Activated naive CD8-positive, alpha-beta T cell (primary cell): ENCODE data around the gene DDC.
"Not testable (repeated sequence)": the region's sequence is repeated elsewhere in the genome, so short reads cannot be mapped to it uniquely, and the experiment has no call there.

Experiments
- H3K27ac Mint-ChIP-seq: one replicate; pipeline ENCODE4 v1.8.0; 2021; ENCODE audit warnings: mixed read lengths
- H3K27me3 Mint-ChIP-seq: one replicate; pipeline ENCODE4 v1.8.0; 2021; ENCODE audit warnings: mixed read lengths
- H3K36me3 Mint-ChIP-seq: one replicate; pipeline ENCODE4 v1.8.0; 2021; ENCODE audit warnings: mixed read lengths
- H3K4me1 Mint-ChIP-seq: one replicate; pipeline ENCODE4 v1.8.0; 2021; ENCODE audit warnings: low read depth, mixed read lengths
- H3K4me3 Mint-ChIP-seq: one replicate; pipeline ENCODE4 v1.8.0; 2021; ENCODE audit warnings: mild to moderate bottlenecking, mixed read lengths
- H3K9me3 Mint-ChIP-seq: one replicate; pipeline ENCODE4 v1.8.0; 2021; ENCODE audit warnings: low read depth, mixed read lengths

Gene DDC

DNA sequence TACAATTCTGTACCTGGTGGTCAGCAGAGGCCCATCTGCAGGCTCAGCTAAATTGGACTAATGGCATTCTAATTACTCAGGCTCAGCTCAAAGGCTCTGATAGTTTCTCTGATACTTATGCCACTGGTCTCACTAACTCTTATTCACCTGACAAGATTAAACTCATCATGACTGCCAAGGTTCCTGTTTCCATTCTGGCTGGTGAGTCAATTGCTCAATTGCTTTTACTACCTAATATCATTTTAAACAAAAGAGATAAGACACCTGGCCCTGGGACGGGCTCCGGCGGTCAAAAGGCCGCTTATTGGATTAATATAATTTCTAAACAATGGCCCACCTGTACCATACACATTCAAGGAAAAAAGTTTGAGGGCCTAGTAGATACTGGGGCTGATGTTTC is 12.9 kb upstream of the DDC start:
- peaks cover 12% of the 10 kb centered on the region for H3K36me3 Mint-ChIP-seq
- not testable (repeated sequence) for H3K27me3 Mint-ChIP-seq, H3K4me1 Mint-ChIP-seq, H3K27ac Mint-ChIP-seq, H3K9me3 Mint-ChIP-seq, H3K4me3 Mint-ChIP-seq

- Mint-ChIP-seq H3K4me3 (no peak overlapping the region), H3K9me3 (no peaks in the 10 kb centered on the region), H3K36me3 (peaks cover 12% of the 10 kb centered on the region), H3K27ac (no peak overlapping the region), H3K4me1 (no peaks in the 10 kb centered on the region), H3K27me3 (peaks cover 1% of the 10 kb centered on the region)
Observed at GRCh38 chr7:50577569-50577968, 12.4 kb upstream of the DDC start.

GRCh38 chr7:50576388-50576787 is 11.2 kb upstream of the DDC start:
- H3K27ac Mint-ChIP-seq, H3K4me3 Mint-ChIP-seq, H3K36me3 Mint-ChIP-seq, H3K27me3 Mint-ChIP-seq, H3K4me1 Mint-ChIP-seq, H3K9me3 Mint-ChIP-seq: not testable (repeated sequence)

- H3K4me1 Mint-ChIP-seq = no peaks in the 10 kb centered on the region
- H3K4me3 Mint-ChIP-seq = no peak overlapping the region
- no peaks in the 10 kb centered on the region for H3K9me3 Mint-ChIP-seq
- H3K27ac Mint-ChIP-seq = no peak overlapping the region
- peaks cover 2% of the 10 kb centered on the region for H3K27me3 Mint-ChIP-seq
- no peaks in the 10 kb centered on the region for H3K36me3 Mint-ChIP-seq
Observed at GRCh38 chr7:50567715-50568261, 2.6 kb upstream of the DDC start.

DNA sequence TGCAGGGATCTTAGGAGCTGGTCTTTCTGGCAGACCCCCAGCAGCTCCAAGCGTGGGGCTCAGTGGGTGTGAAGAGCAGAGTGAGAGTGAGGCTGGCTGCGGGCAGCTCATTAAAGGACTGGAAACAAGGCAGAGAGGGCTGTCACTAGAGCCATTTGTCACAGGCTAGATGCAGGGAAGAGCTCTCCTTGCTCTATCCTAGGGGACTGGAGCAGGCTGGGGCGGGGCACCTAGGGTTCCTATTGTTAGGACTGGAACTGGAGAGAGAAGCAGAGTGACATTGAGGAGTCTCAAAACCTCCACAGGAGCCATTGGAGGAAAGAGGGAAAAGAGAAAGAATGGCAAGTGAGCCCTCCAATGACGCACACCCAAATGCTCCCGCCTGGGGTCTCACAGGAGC is 772 bp upstream of the DDC start:
- Mint-ChIP-seq H3K36me3 (no peaks in the 10 kb centered on the region), H3K27ac (no peak overlapping the region), H3K9me3 (no peaks in the 10 kb centered on the region), H3K4me1 (no peaks in the 10 kb centered on the region), H3K27me3 (peaks cover 2% of the 10 kb centered on the region), H3K4me3 (no peak overlapping the region)

DNA sequence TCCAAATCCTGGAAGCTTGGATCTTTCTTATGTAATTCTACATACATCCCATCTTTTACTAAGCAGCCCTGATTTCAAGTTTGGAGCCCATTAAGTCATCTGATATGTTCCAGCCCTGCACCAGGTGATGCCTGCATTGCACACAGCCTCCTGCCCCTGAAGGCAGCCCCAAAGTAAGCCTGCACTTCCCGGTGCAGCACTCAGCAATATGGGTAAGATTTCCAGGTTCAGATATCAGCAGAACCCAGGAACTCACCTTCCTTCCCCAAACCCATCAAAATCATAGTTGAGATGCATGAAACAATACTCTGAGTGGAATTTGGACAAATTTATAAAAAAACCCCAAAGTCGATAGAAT is 333 bp upstream of the DDC start:
- H3K27me3 Mint-ChIP-seq = peaks cover 1% of the 10 kb centered on the region
- H3K9me3 Mint-ChIP-seq = no peaks in the 10 kb centered on the region
- H3K27ac Mint-ChIP-seq = no peak overlapping the region
- H3K4me3 Mint-ChIP-seq = no peak overlapping the region
- H3K4me1 Mint-ChIP-seq = no peaks in the 10 kb centered on the region
- H3K36me3 Mint-ChIP-seq = no peaks in the 10 kb centered on the region

DNA sequence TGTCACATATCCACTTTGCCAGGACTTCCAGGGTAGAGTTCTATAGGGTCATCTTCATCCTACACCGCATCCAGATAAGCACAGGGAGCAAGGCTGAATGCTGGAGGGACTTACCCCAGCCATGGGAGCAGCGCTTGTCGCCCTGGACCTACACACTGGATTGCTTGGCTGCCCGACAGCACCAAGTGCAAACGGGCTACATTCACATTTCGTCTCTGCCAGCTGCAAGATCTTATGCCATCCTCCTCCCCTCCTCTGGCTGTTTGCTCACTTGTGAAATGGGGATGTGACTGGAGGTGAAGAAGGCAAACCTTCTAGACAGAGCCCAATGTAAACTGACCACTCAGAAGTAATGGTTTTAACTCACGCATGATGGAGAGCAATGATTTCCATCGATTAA is 1.0 kb downstream of the DDC start:
- Mint-ChIP-seq H3K4me1 (no peaks in the 10 kb centered on the region), H3K9me3 (no peaks in the 10 kb centered on the region), H3K4me3 (no peak overlapping the region), H3K36me3 (no peaks in the 10 kb centered on the region), H3K27me3 (peaks cover under 1% of the 10 kb centered on the region), H3K27ac (no peak overlapping the region)

GRCh38 chr7:50562136-50562535 is 3.1 kb downstream of the DDC start:
- H3K9me3 Mint-ChIP-seq = no peaks in the 10 kb centered on the region
- H3K27me3 Mint-ChIP-seq = peaks cover 7% of the 10 kb centered on the region
- H3K4me1 Mint-ChIP-seq = no peaks in the 10 kb centered on the region
- no peak overlapping the region for H3K4me3 Mint-ChIP-seq
- no peaks in the 10 kb centered on the region for H3K36me3 Mint-ChIP-seq
- H3K27ac Mint-ChIP-seq = no peak overlapping the region

- Mint-ChIP-seq H3K27me3 (peaks cover 11% of the 10 kb centered on the region), H3K36me3 (no peaks in the 10 kb centered on the region), H3K4me3 (no peak overlapping the region), H3K27ac (no peak overlapping the region), H3K4me1 (no peaks in the 10 kb centered on the region), H3K9me3 (no peaks in the 10 kb centered on the region)
Observed at GRCh38 chr7:50560865-50561351, 4.3 kb downstream of the DDC start.

DNA sequence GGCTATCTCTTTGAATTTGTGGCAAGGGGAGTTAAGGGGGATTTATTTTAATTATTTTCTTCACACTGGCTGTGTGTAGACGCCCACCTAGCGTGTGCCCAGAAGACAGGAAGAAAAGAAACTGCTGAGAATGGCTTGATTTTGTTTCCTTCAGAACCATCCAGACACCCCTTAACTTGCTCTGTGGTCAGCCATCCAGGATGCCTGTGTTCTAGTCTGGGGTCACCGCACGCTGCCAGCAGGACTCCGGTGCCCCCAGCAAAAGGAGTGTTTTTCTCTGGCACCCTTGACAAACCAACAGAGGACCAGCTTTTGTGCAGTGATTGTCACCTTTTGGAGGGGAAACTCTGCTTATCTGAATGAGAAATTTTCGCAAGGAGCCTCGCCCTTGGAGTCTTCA is 5.3 kb downstream of the DDC start:
- Mint-ChIP-seq H3K9me3 (no peaks in the 10 kb centered on the region), H3K36me3 (no peaks in the 10 kb centered on the region), H3K27me3 (peaks cover 11% of the 10 kb centered on the region), H3K27ac (no peak overlapping the region), H3K4me3 (no peak overlapping the region), H3K4me1 (no peaks in the 10 kb centered on the region)

- peaks cover 11% of the 10 kb centered on the region for H3K27me3 Mint-ChIP-seq
- H3K9me3 Mint-ChIP-seq = no peaks in the 10 kb centered on the region
- no peak overlapping the region for H3K27ac Mint-ChIP-seq
- H3K4me1 Mint-ChIP-seq = no peaks in the 10 kb centered on the region
- H3K36me3 Mint-ChIP-seq = no peaks in the 10 kb centered on the region
- no peak overlapping the region for H3K4me3 Mint-ChIP-seq
Observed at GRCh38 chr7:50558294-50559053, 6.7 kb downstream of the DDC start.

- H3K27me3 Mint-ChIP-seq = peaks cover 11% of the 10 kb centered on the region
- H3K4me1 Mint-ChIP-seq = no peaks in the 10 kb centered on the region
- no peaks in the 10 kb centered on the region for H3K36me3 Mint-ChIP-seq
- no peaks in the 10 kb centered on the region for H3K9me3 Mint-ChIP-seq
- H3K4me3 Mint-ChIP-seq = no peak overlapping the region
- H3K27ac Mint-ChIP-seq = no peak overlapping the region
Observed at GRCh38 chr7:50557099-50557498, 8.1 kb downstream of the DDC start.

DNA sequence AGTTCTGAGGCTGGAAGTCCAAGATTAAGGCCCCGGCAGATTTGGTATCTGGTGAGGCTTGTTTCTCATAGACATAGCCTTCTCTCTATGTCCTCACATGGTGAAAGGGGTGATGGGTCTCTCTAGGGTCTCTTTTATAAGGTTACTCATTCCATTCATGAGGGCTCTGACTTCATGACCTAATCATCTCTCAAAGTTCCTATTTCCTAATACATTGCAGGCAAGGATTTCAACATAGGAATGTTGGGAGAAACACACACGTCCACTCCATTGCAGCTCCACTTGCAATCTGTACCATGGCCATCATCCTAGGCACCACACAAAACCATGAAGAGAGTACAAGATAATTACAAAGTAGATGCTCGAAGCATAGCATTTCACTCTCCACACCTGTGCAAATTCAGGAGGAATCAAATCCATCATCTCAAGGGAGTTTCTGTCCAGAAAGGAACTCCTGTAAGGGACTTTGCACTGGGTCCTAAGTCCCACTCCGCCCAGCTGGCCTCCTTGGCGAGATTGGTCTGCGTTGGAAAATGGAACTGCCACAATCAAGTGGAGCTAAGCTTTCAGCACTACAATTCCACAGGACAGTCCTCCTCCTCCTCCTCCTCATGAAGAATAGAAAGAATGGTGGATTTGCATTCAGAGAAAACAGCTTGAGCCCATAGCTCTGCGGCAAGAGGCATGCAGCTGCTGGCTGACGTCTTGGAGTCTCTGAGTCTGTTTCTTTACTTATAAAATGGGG is 8.8 kb downstream of the DDC start:
- H3K27ac Mint-ChIP-seq = no peak overlapping the region
- H3K9me3 Mint-ChIP-seq = no peaks in the 10 kb centered on the region

DNA sequence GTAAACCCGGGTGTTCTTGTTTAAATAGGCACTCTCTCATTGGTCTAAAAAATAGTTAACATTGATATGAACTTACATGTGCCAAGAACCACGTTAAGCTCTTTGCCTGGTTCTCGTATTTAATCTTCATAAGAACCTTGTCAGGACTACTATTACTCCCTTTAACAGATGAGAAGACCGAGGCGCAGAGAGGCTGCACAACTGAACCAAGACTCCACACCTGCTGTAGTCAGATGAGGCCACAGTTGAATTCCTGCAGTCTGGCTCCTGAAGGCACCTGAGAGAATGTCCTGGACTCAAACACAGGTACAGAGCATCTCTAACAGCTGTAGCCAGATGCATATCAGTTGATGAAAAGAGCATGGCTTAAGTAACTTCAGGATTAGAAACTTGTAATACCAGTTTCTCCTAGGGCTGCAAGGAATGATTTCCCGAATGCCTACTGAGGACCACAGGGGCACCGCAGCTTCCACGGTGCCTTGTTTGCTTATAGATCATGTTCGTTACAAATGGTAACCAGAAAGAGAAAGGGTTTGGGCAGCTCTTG is 9.5 kb downstream of the DDC start:
- Mint-ChIP-seq H3K27me3 (peaks cover 11% of the 10 kb centered on the region), H3K36me3 (no peaks in the 10 kb centered on the region), H3K4me3 (no peak overlapping the region), H3K4me1 (no peaks in the 10 kb centered on the region), H3K27ac (no peak overlapping the region), H3K9me3 (no peaks in the 10 kb centered on the region)

More for the DNA sequence above, 8.8 kb downstream of the DDC start:
- peaks cover 11% of the 10 kb centered on the region for H3K27me3 Mint-ChIP-seq
- no peak overlapping the region for H3K4me3 Mint-ChIP-seq
- no peaks in the 10 kb centered on the region for H3K4me1 Mint-ChIP-seq
- no peaks in the 10 kb centered on the region for H3K36me3 Mint-ChIP-seq
